Heart left ventricle (tissue), 16 donors: ENCODE measurements around the gene MCCD1. TPM values are rescaled to one million over a fixed set of nuclear protein-coding genes. Genes with fewer than 3 reads are reported as not detected.

Experiments used
- ATAC-seq, 4 donors: fragments of 200-7000 bp; cut with Tn5 transposase; one replicate each; pipeline ENCODE4 v1.9.1; 2020 to 2022; ENCODE audit warnings: moderate library complexity in 4 of 4, mild to moderate bottlenecking in 3 of 4, moderate number of reproducible peaks in 1 of 4
- DNase-seq, 5 donors: peaks; one replicate each; pipeline ENCODE4 v3.0.0-alpha.2; 2020
- H3K27ac ChIP-seq, 12 donors: fragments of 200-600 bp; sonication (generic) in 4 of 12; one replicate each; pipeline versions ENCODE4 v1.5.0 to v1.8.0; 2016 to 2022; ENCODE audit warnings: mild to moderate bottlenecking in 2 of 12
- H3K27me3 ChIP-seq, 9 donors: fragments of 200-600 bp; sonication (generic) in 2 of 9; one replicate each; pipeline versions ENCODE4 v1.5.1 to v1.8.0; 2016 to 2022; ENCODE audit warnings: mild to moderate bottlenecking in 3 of 9
- H3K36me3 ChIP-seq, 9 donors: fragments of 200-600 bp; sonication (generic) in 2 of 9; one replicate each; pipeline versions ENCODE4 v1.5.0 to v1.8.0; 2018 to 2022; ENCODE audit warnings: mild to moderate bottlenecking in 2 of 9
- H3K4me1 ChIP-seq, 12 donors: fragments of 200-600 bp; sonication (generic) in 4 of 12; one replicate each; pipeline versions ENCODE4 v1.5.0 to v1.8.0; 2016 to 2022; ENCODE audit warnings: mild to moderate bottlenecking in 3 of 12
- H3K4me3 ChIP-seq, 12 donors: fragments of 200-600 bp; sonication (generic) in 4 of 12; one replicate each; pipeline versions ENCODE4 v1.5.0 to v1.8.0; 2017 to 2022; ENCODE audit warnings: mild to moderate bottlenecking in 9 of 12, moderate library complexity in 4 of 12
- H3K9me3 ChIP-seq, 12 donors: fragments of 200-600 bp; sonication (generic) in 4 of 12; one replicate each; pipeline versions ENCODE4 v1.5.0 to v1.8.0; 2016 to 2022; ENCODE audit warnings: mild to moderate bottlenecking in 1 of 12
- CTCF ChIP-seq, 12 donors: fragments of 200-600 bp; sonication (generic) in 4 of 12; IDR thresholded peaks; one replicate each; pipeline versions ENCODE4 v1.5.0 to v1.8.0; 2018 to 2022; ENCODE audit warnings: antibody characterized with exemption in 12 of 12, mild to moderate bottlenecking in 5 of 12
- POLR2A ChIP-seq, 2 donors: fragments of 450-650 bp; IDR thresholded peaks; one replicate each; pipeline ENCODE4 v1.6.1; 2017; ENCODE audit warnings: antibody characterized with exemption in 2 of 2, mild to moderate bottlenecking in 2 of 2, moderate library complexity in 2 of 2
- WGBS, 4 donors: extraction: QIAGEN DNeasy Blood & Tissue Kit in 2 of 4; methylation state at CpG; one replicate each; pipeline versions ENCODE4 v1.1.5 to v1.1.7; 2013 to 2018; 5-methylcytosine and 5-hydroxymethylcytosine counted together
- intact Hi-C, 10 donors: fragments of 100-400 bp; cut with DNase I; formaldehyde crosslinking; loops; one replicate each; pipeline versions ENCODE4 v1.11.1 to v1.14.2; 2022
- polyA plus RNA-seq, 2 donors: library from polyadenylated mRNA; stranded (reverse); fragments of 200-250 nt; gene quantifications; one replicate each; pipeline ENCODE4 v1.2.3, GENCODE V29; 2013
- total RNA-seq, 9 donors: library from RNA; depleted of rRNA in 2 of 9; stranded (reverse); fragments of >200 nt in 2 of 9; fragmentation: NEBNext Ultra II Directional in 3 of 9; extraction: Animal tissue kit (Norgen Biotek cat#: 25700) in 3 of 9; gene quantifications; one replicate each; pipeline versions ENCODE4 v1.1.0 to v1.2.4, GENCODE V29; 2016 to 2023
- donor health status: ischemic (EF 13 %, LVEDD 7.1; RV severe dilation, severe dysfunction).
- donor health status: healthy with polysubstance abuse.
- donor health status: DM: no; HTN: yes; CAD: no.
- donor health status: DM: no; HTN: no; CAD: no.
- donor health status: ischemic (EF 25% LVEDD 6.9; RV normal size, moderate dysfunction).
- donor health status: ischemic (EF 25% LVEDD 5.7; RV mildly dilated, moderate dysfunction).
- donor health status: healthy.
- donor health status: DM: yes; HTN: yes; CAD: no.
- donor health status: ischemic (EF 35%, LVEDD 5.7; RV mildly dilated, moderate dysfunction).
- donor health status: nonischemic (EF 11% LVEDD 7.7; RV severe dilation, severe dysfunction).
- donor health status: DM: yes; HTN: yes; CAD: no.
- donor health status: PGD.
- donor health status: ischemic (EF 29% LVEDD 5.4; RV normal size, mild dysfunction).
- donor health status: nonischemic (EF 23%, LVEDD 6.1; RV moderate dilation, normal function).

MCCD1 gene
- total and polyA plus RNA-seq, 11 donors: not detected

DNA sequence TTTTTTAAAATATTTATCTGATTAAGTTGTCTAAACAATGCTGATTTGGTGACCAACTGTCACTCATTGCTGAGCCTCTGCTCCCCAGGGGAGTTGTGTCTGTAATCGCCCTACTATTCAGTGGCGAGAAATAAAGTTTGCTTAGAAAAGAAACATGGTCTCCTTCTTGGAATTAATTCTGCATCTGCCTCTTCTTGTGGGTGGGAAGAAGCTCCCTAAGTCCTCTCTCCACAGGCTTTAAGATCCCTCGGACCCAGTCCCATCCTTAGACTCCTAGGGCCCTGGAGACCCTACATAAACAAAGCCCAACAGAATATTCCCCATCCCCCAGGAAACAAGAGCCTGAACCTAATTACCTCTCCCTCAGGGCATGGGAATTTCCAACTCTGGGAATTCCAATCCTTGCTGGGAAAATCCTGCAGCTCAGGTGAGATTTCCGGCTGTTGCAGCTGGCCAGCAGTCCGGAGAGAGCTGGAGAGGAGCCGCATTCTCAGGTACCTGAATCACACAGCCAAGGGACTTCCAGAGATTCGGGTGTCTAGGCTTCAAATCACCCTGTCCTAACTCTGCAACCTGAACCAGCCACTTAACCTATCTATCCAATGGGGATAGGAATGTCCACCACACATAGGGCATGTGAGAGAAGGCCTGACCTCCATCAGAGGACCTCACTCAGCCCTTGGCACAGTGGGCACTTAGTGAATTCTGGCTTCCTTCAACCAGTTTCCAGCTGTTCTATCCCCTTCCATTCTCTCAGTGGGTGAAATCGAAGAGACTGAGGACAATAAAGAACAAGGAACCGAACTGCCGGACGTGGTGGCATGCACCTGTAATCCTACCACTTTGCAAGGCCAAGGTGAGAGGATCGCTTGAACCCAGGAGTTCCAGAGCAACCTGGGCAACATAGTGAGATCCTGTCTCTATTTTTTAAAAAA, 49.7 kb downstream of the MCCD1 start:
- ATAC-seq (no peak), DNase-seq (no peak)
- TF ChIP-seq POLR2A (IDR thresholded peaks at IDR 0.05) (no peak), CTCF (IDR thresholded peaks at IDR 0.05) (no peak)
- peak overlapping the region in 1 of 12 donors; percentile 74 for H3K4me3 ChIP-seq
- H3K9me3 ChIP-seq: no peaks in the 10 kb centered on the region
- H3K27ac ChIP-seq: peak overlapping the region in 1 of 12 donors; percentile 42
- H3K36me3 ChIP-seq: peaks cover 0 to 10% (median 0%) of the 10 kb centered on the region in 9 donors
- H3K4me1 ChIP-seq: peaks cover 0 to 72% (median 16%) of the 10 kb centered on the region in 12 donors
- no peaks in the 10 kb centered on the region for H3K27me3 ChIP-seq
- WGBS, 4 donors: 70 to 81% (median 75%) methylated on average over 12 of the region's 12 CpGs
- intact Hi-C loops: no loop called here

DNA sequence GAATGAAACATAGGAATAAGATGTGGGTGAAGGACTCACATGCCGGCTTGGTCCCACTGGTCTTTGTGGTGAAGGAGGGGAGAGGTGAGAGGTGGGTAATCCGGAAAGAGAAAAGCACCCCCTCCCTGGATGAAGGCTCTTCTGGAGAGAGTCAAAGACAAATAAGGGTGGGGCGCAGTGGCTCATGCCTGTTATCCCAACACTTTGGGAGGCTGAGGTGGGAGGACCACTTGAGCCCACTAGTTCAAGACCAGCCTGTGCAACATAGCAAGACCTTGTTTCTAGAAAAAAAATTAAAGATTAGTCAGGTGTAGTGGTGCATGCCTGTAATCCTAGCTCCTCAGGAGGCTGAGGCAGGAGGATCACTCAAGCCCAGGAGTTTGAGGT, 50.4 kb downstream of the MCCD1 start:
- no peak for DNase-seq
- intact Hi-C loops: no loop called here
- H3K27ac ChIP-seq: peak overlapping the region in 1 of 12 donors; percentile 92
- peaks cover 0 to 10% (median 0%) of the 10 kb centered on the region in 9 donors for H3K36me3 ChIP-seq
- no peaks in the 10 kb centered on the region for H3K9me3 ChIP-seq
- H3K27me3 ChIP-seq: no peaks in the 10 kb centered on the region
- no peak for ATAC-seq
- peaks cover 0 to 78% (median 16%) of the 10 kb centered on the region in 12 donors for H3K4me1 ChIP-seq
- 89 to 96% (median 93%) methylated on average over 3 of the region's 3 CpGs for WGBS, 4 donors
- no peak for TF ChIP-seq POLR2A (IDR thresholded peaks at IDR 0.05)
- no peak for TF ChIP-seq CTCF (IDR thresholded peaks at IDR 0.05)
- no peak overlapping the region for H3K4me3 ChIP-seq

Other genes with a start within 250 kb of the MCCD1 start
- gene HLA-B, start 171.8 kb upstream of the MCCD1 start, total RNA-seq: 1,000 to 10,000 TPM in 2 of 9 donors, 100 to 1,000 TPM in 7; 235 to 2,858 (median 371) TPM
- gene HLA-B, start 171.8 kb upstream of the MCCD1 start, polyA plus RNA-seq: 100 to 1,000 TPM; 397 to 553 TPM
- 10 to 100 TPM in 7 of 9 donors, 1 to 10 TPM in 2; 8.9 to 21.0 (median 11.5) TPM for gene MICA, start 125.4 kb upstream of the MCCD1 start, total RNA-seq
- gene MICA, start 125.4 kb upstream of the MCCD1 start, polyA plus RNA-seq: 10 to 100 TPM in 1 of 2 donors, 1 to 10 TPM in 1; 8.5 to 48.4 TPM
- gene MICB, start 30.8 kb upstream of the MCCD1 start, total RNA-seq: 1 to 10 TPM; 1.1 to 8.8 (median 1.5) TPM
- 1 to 10 TPM in 1 of 2 donors, under 1 TPM in 1; 0.84 to 1.3 TPM for gene MICB, start 30.8 kb upstream of the MCCD1 start, polyA plus RNA-seq
- 100 to 1,000 TPM; 122 to 209 (median 164) TPM for gene DDX39B, start 13.0 kb downstream of the MCCD1 start, total RNA-seq
- 100 to 1,000 TPM; 162 to 193 TPM for gene DDX39B, start 13.0 kb downstream of the MCCD1 start, polyA plus RNA-seq
- gene ATP6V1G2, start 17.6 kb downstream of the MCCD1 start, total RNA-seq: 1 to 10 TPM; 1.1 to 3.5 (median 1.4) TPM
- gene ATP6V1G2, start 17.6 kb downstream of the MCCD1 start, polyA plus RNA-seq: 1 to 10 TPM; 1.3 to 2.2 TPM
- 10 to 100 TPM in 8 of 9 donors, 1 to 10 TPM in 1; 10.0 to 17.8 (median 12.4) TPM for gene NFKBIL1, start 18.6 kb downstream of the MCCD1 start, total RNA-seq
- gene NFKBIL1, start 18.6 kb downstream of the MCCD1 start, polyA plus RNA-seq: 10 to 100 TPM; 18.2 to 22.9 TPM
- gene LTA, start 43.3 kb downstream of the MCCD1 start, total RNA-seq: under 1 TPM in 2 of 9 donors, not detected in 7; 0.18 to 0.64 TPM
- gene LTA, start 43.3 kb downstream of the MCCD1 start, polyA plus RNA-seq: under 1 TPM in 1 of 2 donors, not detected in 1; 0.07 TPM
- gene TNF, start 46.6 kb downstream of the MCCD1 start, total RNA-seq: 1 to 10 TPM in 3 of 9 donors, under 1 TPM in 5, not detected in 1; 0.32 to 7.6 (median 0.51) TPM
- under 1 TPM; 0.15 to 0.32 TPM for gene TNF, start 46.6 kb downstream of the MCCD1 start, polyA plus RNA-seq
- gene LTB, start 53.5 kb downstream of the MCCD1 start, total RNA-seq: 10 to 100 TPM in 1 of 9 donors, 1 to 10 TPM in 2, under 1 TPM in 2, not detected in 4; 0.30 to 15.6 (median 1.0) TPM
- under 1 TPM; 0.50 to 0.72 TPM for gene LTB, start 53.5 kb downstream of the MCCD1 start, polyA plus RNA-seq
- 10 to 100 TPM in 2 of 9 donors, 1 to 10 TPM in 6, not detected in 1; 1.6 to 58.0 (median 3.7) TPM for gene LST1, start 57.3 kb downstream of the MCCD1 start, total RNA-seq
- gene LST1, start 57.3 kb downstream of the MCCD1 start, polyA plus RNA-seq: 1 to 10 TPM; 2.3 to 5.2 TPM
- gene NCR3, start 64.0 kb downstream of the MCCD1 start, total RNA-seq: 1 to 10 TPM in 1 of 9 donors, under 1 TPM in 1, not detected in 7; 1.00 to 2.5 TPM
- gene NCR3, start 64.0 kb downstream of the MCCD1 start, polyA plus RNA-seq: not detected
- gene AIF1, start 86.3 kb downstream of the MCCD1 start, total RNA-seq: 100 to 1,000 TPM in 1 of 9 donors, 10 to 100 TPM in 3, 1 to 10 TPM in 5; 5.7 to 120 (median 9.5) TPM
- 10 to 100 TPM in 1 of 2 donors, 1 to 10 TPM in 1; 6.7 to 18.4 TPM for gene AIF1, start 86.3 kb downstream of the MCCD1 start, polyA plus RNA-seq
- gene PRRC2A, start 91.8 kb downstream of the MCCD1 start, total RNA-seq: 100 to 1,000 TPM in 4 of 9 donors, 10 to 100 TPM in 5; 75.1 to 119 (median 97.4) TPM
- 100 to 1,000 TPM in 1 of 2 donors, 10 to 100 TPM in 1; 88.1 to 111 TPM for gene PRRC2A, start 91.8 kb downstream of the MCCD1 start, polyA plus RNA-seq
- gene BAG6, start 123.7 kb downstream of the MCCD1 start, total RNA-seq: 100 to 1,000 TPM; 265 to 499 (median 284) TPM
- gene BAG6, start 123.7 kb downstream of the MCCD1 start, polyA plus RNA-seq: 100 to 1,000 TPM; 307 to 378 TPM
- gene APOM, start 126.9 kb downstream of the MCCD1 start, total RNA-seq: 1 to 10 TPM in 8 of 9 donors, under 1 TPM in 1; 0.54 to 4.3 (median 1.7) TPM
- 1 to 10 TPM; 2.4 to 6.6 TPM for gene APOM, start 126.9 kb downstream of the MCCD1 start, polyA plus RNA-seq
- 10 to 100 TPM; 16.5 to 23.8 (median 20.0) TPM for gene C6orf47, start 131.8 kb downstream of the MCCD1 start, total RNA-seq
- gene C6orf47, start 131.8 kb downstream of the MCCD1 start, polyA plus RNA-seq: 10 to 100 TPM; 19.4 to 30.9 TPM
- 10 to 100 TPM; 15.9 to 29.8 (median 19.5) TPM for gene GPANK1, start 136.0 kb downstream of the MCCD1 start, total RNA-seq
- gene GPANK1, start 136.0 kb downstream of the MCCD1 start, polyA plus RNA-seq: 10 to 100 TPM; 19.5 to 24.5 TPM
- 100 to 1,000 TPM; 111 to 323 (median 116) TPM for gene CSNK2B, start 137.1 kb downstream of the MCCD1 start, total RNA-seq
- 100 to 1,000 TPM; 124 to 203 TPM for gene CSNK2B, start 137.1 kb downstream of the MCCD1 start, polyA plus RNA-seq
- 10 to 100 TPM in 1 of 9 donors, 1 to 10 TPM in 8; 1.4 to 12.0 (median 4.6) TPM for gene LY6G5B, start 141.0 kb downstream of the MCCD1 start, total RNA-seq
- 1 to 10 TPM; 2.1 to 5.3 TPM for gene LY6G5B, start 141.0 kb downstream of the MCCD1 start, polyA plus RNA-seq
- gene LY6G5C, start 152.1 kb downstream of the MCCD1 start, total RNA-seq: 1 to 10 TPM; 1.3 to 3.1 (median 2.2) TPM
- gene LY6G5C, start 152.1 kb downstream of the MCCD1 start, polyA plus RNA-seq: 1 to 10 TPM; 1.4 to 3.0 TPM
- gene ABHD16A, start 174.4 kb downstream of the MCCD1 start, total RNA-seq: 10 to 100 TPM; 24.2 to 54.7 (median 27.4) TPM
- gene ABHD16A, start 174.4 kb downstream of the MCCD1 start, polyA plus RNA-seq: 10 to 100 TPM; 16.5 to 47.8 TPM
- gene LY6G6F, start 177.9 kb downstream of the MCCD1 start, total RNA-seq: not detected
- gene LY6G6F, start 177.9 kb downstream of the MCCD1 start, polyA plus RNA-seq: not detected
- under 1 TPM in 1 of 9 donors, not detected in 8; 0.75 TPM for gene LY6G6D, start 186.4 kb downstream of the MCCD1 start, total RNA-seq
- not detected for gene LY6G6D, start 186.4 kb downstream of the MCCD1 start, polyA plus RNA-seq
- under 1 TPM in 1 of 9 donors, not detected in 8; 0.27 TPM for gene LY6G6C, start 192.8 kb downstream of the MCCD1 start, total RNA-seq
- gene LY6G6C, start 192.8 kb downstream of the MCCD1 start, polyA plus RNA-seq: not detected
- under 1 TPM in 7 of 9 donors, not detected in 2; 0.19 to 1.00 (median 0.42) TPM for gene MPIG6B, start 194.4 kb downstream of the MCCD1 start, total RNA-seq
- under 1 TPM; 0.17 to 0.23 TPM for gene MPIG6B, start 194.4 kb downstream of the MCCD1 start, polyA plus RNA-seq
- 10 to 100 TPM; 42.3 to 69.7 (median 53.2) TPM for gene DDAH2, start 200.3 kb downstream of the MCCD1 start, total RNA-seq
- 10 to 100 TPM; 62.1 to 80.5 TPM for gene DDAH2, start 200.3 kb downstream of the MCCD1 start, polyA plus RNA-seq
- 100 to 1,000 TPM in 6 of 9 donors, 10 to 100 TPM in 3; 72.5 to 310 (median 124) TPM for gene CLIC1, start 207.6 kb downstream of the MCCD1 start, total RNA-seq
- gene CLIC1, start 207.6 kb downstream of the MCCD1 start, polyA plus RNA-seq: 100 to 1,000 TPM in 1 of 2 donors, 10 to 100 TPM in 1; 68.0 to 392 TPM
- 1 to 10 TPM in 7 of 9 donors, under 1 TPM in 2; 0.44 to 8.4 (median 1.9) TPM for gene MSH5, start 211.0 kb downstream of the MCCD1 start, total RNA-seq
- 1 to 10 TPM; 1.0 to 2.3 TPM for gene MSH5, start 211.0 kb downstream of the MCCD1 start, polyA plus RNA-seq
- 1 to 10 TPM in 1 of 9 donors, under 1 TPM in 2, not detected in 6; 0.73 to 1.5 (median 0.76) TPM for gene SAPCD1, start 233.7 kb downstream of the MCCD1 start, total RNA-seq
- under 1 TPM; 0.35 to 0.50 TPM for gene SAPCD1, start 233.7 kb downstream of the MCCD1 start, polyA plus RNA-seq
- 10 to 100 TPM in 7 of 9 donors, 1 to 10 TPM in 2; 8.0 to 25.8 (median 16.1) TPM for gene VWA7, start 248.4 kb downstream of the MCCD1 start, total RNA-seq
- gene VWA7, start 248.4 kb downstream of the MCCD1 start, polyA plus RNA-seq: 1 to 10 TPM; 4.0 to 6.2 TPM